Measurements from ENCODE around the gene STIM1.

GRCh38 chr11:3853545-3853842 is 2.0 kb upstream of the STIM1 start:
- TF ChIP-seq CTCF (IDR thresholded peaks at IDR 0.05; ENCODE audit: borderline replicate concordance, extremely low read depth, low read length, poor library complexity, severe bottlenecking) (no peak), EZH2 (IDR thresholded peaks at IDR 0.05; ENCODE audit: borderline replicate concordance, low read depth, low read length, severe bottlenecking) (no peak)

All from DND-41 (cell line).